K562 (cell line): ENCODE results near the gene PPM1G. TPM values are rescaled to one million over a fixed set of nuclear protein-coding genes. Genes with fewer than 3 reads are reported as not detected.
A peak's percentile ranks its signal among the peaks of the same experiment; 100 is the strongest.

Experiments
- ATAC-seq: fragments of 200-7000 bp; cut with Tn5 transposase; 3 replicates; pipeline ENCODE4 v1.9.1; 2020; ENCODE audit warnings: moderate library complexity
- BruUV-seq: library from RNA; stranded (reverse); fragments of 400-500 nt; replicated peaks from 2 replicates; lab custom pipeline; 2021; lab: Mats Ljungman, UMichigan
- CTCF ChIA-PET: fragments of 300-600 bp; formaldehyde crosslinking; extraction: SDS; loops from one replicate; lab custom pipeline; 2021; ENCODE audit warnings: low intra/inter-chr PET ratio; lab: Yijun Ruan, JAX
- POLR2A ChIA-PET: fragments of 300-600, 350-650 bp; sonication (Branson Sonifier 250); formaldehyde crosslinking; extraction: SDS; loops from one replicate; lab custom pipeline; 2021; ENCODE audit warnings: antibody characterized with exemption, inconsistent platforms; lab: Yijun Ruan, JAX
- DNase-seq, 4 experiments: peaks; one replicate each; pipeline versions ENCODE4 v3.0.0 to v3.0.0-alpha.2; 2011 to 2018; ENCODE audit warnings: low spot score in 3 of 4, mixed read lengths in 3 of 4; ENCODE audit errors: extremely low read depth in 1 of 4
- FAIRE-seq: peaks from 2 replicates; lab custom pipeline; 2011; peaks lifted over from hg19 to GRCh38; lab: Jason Lieb, UNC
- H2AFZ ChIP-seq: 2 replicates; pipeline ENCODE4 v1.6.0; 2011; ENCODE audit warnings: low read depth, low read length, control low read depth, inconsistent platforms
- H3K27ac ChIP-seq: fragments of 200-600 bp; 3 replicates; pipeline ENCODE4 v1.8.0; 2011; ENCODE audit warnings: low read depth, mild to moderate bottlenecking, control low read depth, inconsistent platforms, low read length, moderate library complexity, mixed read lengths; ENCODE audit errors: extremely low read depth
- H3K27me3 ChIP-seq, 2 experiments: fragments of 300-600 bp in 1 of 2; 2 replicates in 1 of 2; 3 replicates in 1 of 2; pipeline versions ENCODE4 v1.6.0 to v1.8.0; 2011; ENCODE audit warnings: inconsistent platforms in 2 of 2, low read length in 2 of 2, mild to moderate bottlenecking in 1 of 2, mixed read lengths in 1 of 2, moderate library complexity in 1 of 2; ENCODE audit not compliant: control insufficient read depth in 2 of 2, insufficient read depth in 2 of 2
- H3K36me3 ChIP-seq: fragments of 300-600 bp; 3 replicates; pipeline ENCODE4 v1.8.0; 2011; ENCODE audit warnings: mild to moderate bottlenecking, low read length, inconsistent platforms; ENCODE audit not compliant: control insufficient read depth, insufficient read depth
- H3K4me1 ChIP-seq, 2 experiments: fragments of 200-600 bp in 1 of 2; replicated peaks in 1 of 2; 2 replicates in 1 of 2; 3 replicates in 1 of 2; pipeline versions ENCODE4 v1.5.1 to v1.8.0; 2011; ENCODE audit warnings: inconsistent platforms in 2 of 2, low read length in 2 of 2, mild to moderate bottlenecking in 1 of 2, mixed read lengths in 1 of 2, moderate library complexity in 1 of 2; ENCODE audit not compliant: control insufficient read depth in 2 of 2, insufficient read depth in 2 of 2
- H3K4me2 ChIP-seq: 2 replicates; pipeline ENCODE4 v1.6.1; 2011; ENCODE audit warnings: low read length, control low read depth, inconsistent platforms, mixed read lengths; ENCODE audit not compliant: insufficient read depth
- H3K4me3 ChIP-seq: fragments of 200-600 bp; sonication (generic), shearing (Covaris generic); 2 replicates; pipeline ENCODE4 v1.5.1; 2016; ENCODE audit warnings: control low read depth, inconsistent platforms
- H3K79me2 ChIP-seq: fragments of 200-600 bp; 3 replicates; pipeline ENCODE4 v1.8.0; 2011; ENCODE audit warnings: low read length, inconsistent platforms; ENCODE audit not compliant: control insufficient read depth, insufficient read depth
- H3K9ac ChIP-seq, 2 experiments: 2 replicates each; pipeline versions ENCODE4 v1.6.0 to v1.6.1; 2011; ENCODE audit warnings: low read depth in 2 of 2, low read length in 2 of 2, control low read depth in 1 of 2, inconsistent platforms in 1 of 2, mild to moderate bottlenecking in 1 of 2, mixed read lengths in 1 of 2; ENCODE audit not compliant: insufficient read depth in 1 of 2
- H3K9me1 ChIP-seq: one replicate; pipeline ENCODE4 v1.6.0; 2011; ENCODE audit warnings: inconsistent platforms, mild to moderate bottlenecking, low read length, moderate library complexity; ENCODE audit not compliant: control insufficient read depth, insufficient read depth
- H3K9me3 ChIP-seq: replicated peaks from 2 replicates; pipeline ENCODE4 v1.5.1; 2011; ENCODE audit warnings: low read depth, low read length, inconsistent platforms; ENCODE audit not compliant: control insufficient read depth, insufficient read depth
- H4K20me1 ChIP-seq: replicated peaks from 2 replicates; pipeline ENCODE4 v1.6.1; 2011; ENCODE audit warnings: low read length, inconsistent platforms, mixed read lengths; ENCODE audit not compliant: control insufficient read depth, insufficient read depth
- ADNP ChIP-seq: fragments of 200-800 bp; sonication (Bioruptor generic); IDR thresholded peaks from 2 replicates; pipeline ENCODE4 v1.6.1; 2016; ENCODE audit warnings: missing genetic modification characterization, missing compliant biosample characterization
- BMI1 ChIP-seq: fragments of 150-350 bp; IDR thresholded peaks from 2 replicates; pipeline ENCODE4 v1.6.1; 2014; ENCODE audit warnings: low read length
- HNRNPLL ChIP-seq: fragments of 200-400 bp; formaldehyde crosslinking; IDR thresholded peaks from 2 replicates; pipeline ENCODE4 v1.6.1; 2017; ENCODE audit warnings: low read length, low read depth, mild to moderate bottlenecking; ENCODE audit not compliant: poor library complexity, severe bottlenecking
- NR2C2 ChIP-seq, 2 experiments: fragments of 200-800 bp in 1 of 2; sonication (Bioruptor generic) in 1 of 2; sonication (generic) in 1 of 2; formaldehyde crosslinking in 1 of 2; IDR thresholded peaks; 2 replicates each; pipeline versions ENCODE4 v1.6.1 to v1.8.0; 2016 to 2022; ENCODE audit warnings: mild to moderate bottlenecking in 1 of 2, missing compliant biosample characterization in 1 of 2, missing genetic modification characterization in 1 of 2, missing genetic modification reagents in 1 of 2
- PCBP1 ChIP-seq: fragments of 200-400 bp; formaldehyde crosslinking; IDR thresholded peaks from 2 replicates; pipeline ENCODE4 v1.6.1; 2018; ENCODE audit warnings: mild to moderate bottlenecking, low read depth, low read length; ENCODE audit not compliant: poor library complexity, severe bottlenecking
- PHF8 ChIP-seq: fragments of 200-600 bp; sonication (generic); IDR thresholded peaks from 2 replicates; pipeline ENCODE4 v1.6.1; 2012; ENCODE audit warnings: mixed run types, mild to moderate bottlenecking, inconsistent platforms, low read length, moderate library complexity, borderline replicate concordance
- RERE ChIP-seq: sonication (generic); formaldehyde crosslinking; IDR thresholded peaks from 2 replicates; pipeline ENCODE4 v1.8.0; 2023; ENCODE audit warnings: missing genetic modification reagents, mild to moderate bottlenecking, borderline replicate concordance
- SIN3A ChIP-seq, 2 experiments: fragments of 150-350 bp in 1 of 2; IDR thresholded peaks; 2 replicates each; pipeline ENCODE4 v1.6.1; 2011 to 2016; ENCODE audit warnings: borderline replicate concordance in 2 of 2, low read depth in 2 of 2, low read length in 2 of 2, mild to moderate bottlenecking in 2 of 2, moderate library complexity in 2 of 2; ENCODE audit not compliant: control insufficient read depth in 1 of 2
- TRIM28 ChIP-seq: fragments of 450-650 bp; IDR thresholded peaks from 2 replicates; pipeline ENCODE4 v1.6.1; 2017
- ZNF175 ChIP-seq: fragments of 200-800 bp; sonication (Bioruptor generic); IDR thresholded peaks from 2 replicates; pipeline ENCODE4 v1.6.1; 2016; ENCODE audit warnings: low read depth, mild to moderate bottlenecking, missing genetic modification characterization, missing compliant biosample characterization
- ZNF184 ChIP-seq: sonication (generic); formaldehyde crosslinking; IDR thresholded peaks from 2 replicates; pipeline ENCODE4 v1.5.0; 2020; ENCODE audit warnings: missing genetic modification reagents
- ZNF639 ChIP-seq, 2 experiments: fragments of 200-800 bp in 1 of 2; sonication (Bioruptor generic) in 1 of 2; sonication (generic) in 1 of 2; formaldehyde crosslinking in 1 of 2; IDR thresholded peaks in 1 of 2; conservative IDR thresholded peaks in 1 of 2; 2 replicates each; pipeline versions ENCODE4 v1.5.0 to v1.6.1; 2016 to 2020; ENCODE audit warnings: missing compliant biosample characterization in 1 of 2, missing genetic modification characterization in 1 of 2, missing genetic modification reagents in 1 of 2
- WGBS: fragments of 100-300 bp; shearing (Covaris generic); methylation state at CpG from one replicate; pipeline ENCODE4 v1.1.6; 2016; ENCODE audit warnings: low coverage, mixed read lengths; ENCODE audit not compliant: insufficient coverage; ENCODE audit errors: missing lambda C conversion rate; 5-methylcytosine and 5-hydroxymethylcytosine counted together
- in situ Hi-C: fragments of 300-500 bp; cut with MboI; formaldehyde crosslinking; loops from 4 replicates; pipeline ENCODE4 v1.15.0; 2018; ENCODE audit warnings: inconsistent platforms, mixed read lengths
- intact Hi-C: fragments of 100-400 bp; cut with micrococcal nuclease; formaldehyde crosslinking; loops from 2 replicates; pipeline ENCODE4 v1.14.2; 2022
- polyA plus RNA-seq, 8 experiments: library from polyadenylated mRNA; depleted of rRNA in 4 of 8; stranded (reverse) in 5 of 8; unstranded in 3 of 8; fragments of >200 nt; fragmentation: Nextera tagmentation in 2 of 8; fragmentation: Illumina TruSeq in 1 of 8; extraction: Ambion mirVana in 2 of 8; extraction: Trizol in 1 of 8; gene quantifications; 2 replicates each; pipeline versions ENCODE4 v1.2.1 to v1.2.3, GENCODE V29; 2011 to 2014; ENCODE audit warnings: inconsistent platforms in 1 of 8, missing spikeins in 1 of 8
- total RNA-seq, 7 experiments: library from RNA; depleted of rRNA in 6 of 7; stranded (reverse); fragments of >200 nt in 6 of 7; fragmentation: Illumina TruSeq in 2 of 7; extraction: Trizol in 2 of 7; gene quantifications; 2 replicates each; pipeline versions ENCODE4 v1.2.1 to v1.2.3, GENCODE V29; 2011 to 2021; ENCODE audit warnings: low replicate concordance in 1 of 7

The PPM1G gene
- total and polyA plus RNA-seq, 9 of the 15 experiments (the other 6 are each of a cell fraction or from before 2014, with no cell fraction given), result 61.7 to 230 (median 153) TPM

- ChIA-PET CTCF (no interaction called here), POLR2A (interaction anchor here (0.6 to 5.0 kb wide), 6 partner anchors 7 to 1452 kb away, joined by 3 to 58 read pairs (median 4); partner anchors contain the start of genes NRBP1 and WDR43)
- no peak for TF ChIP-seq SIN3A (IDR thresholded peaks at IDR 0.05; ENCODE audit: borderline replicate concordance in 2 of 2, control insufficient read depth in 1 of 2, low read depth in 2 of 2, low read length in 2 of 2)
- TF ChIP-seq BMI1, result no peak
- no peak for TF ChIP-seq HNRNPLL
- no peak for TF ChIP-seq NR2C2 (CRISPR knock-in tag; IDR thresholded peaks at IDR 0.05)
- no peak for TF ChIP-seq NR2C2 (tag; IDR thresholded peaks at IDR 0.05)
- TF ChIP-seq PHF8, result no peak
- TF ChIP-seq PCBP1, result peak; percentile 52
- TF ChIP-seq TRIM28, result no peak
- no peak for TF ChIP-seq ZNF175
- TF ChIP-seq RERE, result no peak
- no peak for TF ChIP-seq ADNP (tag)
- TF ChIP-seq ZNF184 (CRISPR knock-in tag), result no peak
- TF ChIP-seq ZNF639 (CRISPR knock-in tag; conservative IDR thresholded peaks at IDR 0.05 in 1 of 2, IDR thresholded peaks at IDR 0.05 in 1 of 2), result no peak
These were observed 32.8 kb upstream of the PPM1G start, which contains the start of gene KRTCAP3 for GRCh38 chr2:27441958-27442919. Gene KRTCAP3, plus strand, starts transcription at chr2:27442381. Its CDS starts 32 bp downstream, at chr2:27442413.

More at GRCh38 chr2:27441958-27442919, 32.8 kb upstream of the PPM1G start, which contains the start of gene KRTCAP3:
- Histone ChIP-seq H3K9me1 (peaks cover 4% of the 10 kb centered on the region), H3K9ac (peak within 1 kb of the TSS; percentile 38 to 74; a peak in 3 of 4 replicates), H3K4me1 (peaks cover 12 to 24% of the 10 kb centered on the region in 2 experiments; a peak in 4 of 5 replicates), H4K20me1 (no peaks in the 10 kb centered on the region), H3K4me3 (no peak within 1 kb of the TSS), H3K9me3 (no peaks in the 10 kb centered on the region), H3K4me2 (peak within 1 kb of the TSS; percentile 40), H3K79me2 (no peaks in the 10 kb centered on the region), H3K27me3 (no peaks in the 10 kb centered on the region), H3K27ac (peak within 1 kb of the TSS; percentile 68), H2AFZ (no peak within 1 kb of the TSS), H3K36me3 (peaks cover 60% of the 10 kb centered on the region)
- in situ Hi-C loops (no loop called here), intact Hi-C loops (no loop called here)
- WGBS, result 91% methylated on average over 28 of the region's 80 CpGs
- FAIRE-seq (no peak), ATAC-seq (peak; percentile 36), DNase-seq (peak in 3 of 4 experiments; percentile 41 to 78 (median 73))
- no TSS peak for BruUV-seq
